Retinal pigment epithelial cell (primary cell): ENCODE results near the gene CAND2.

ENCODE experiments used
- DNase-seq: peaks from one replicate; pipeline ENCODE4 v3.0.0-alpha.2; 2010; ENCODE audit warnings: low read depth
- H3K4me3 ChIP-seq: 2 replicates; pipeline ENCODE4 v1.5.1; 2011; ENCODE audit warnings: mild to moderate bottlenecking, low read length, control low read depth, moderate library complexity
- CTCF ChIP-seq: conservative IDR thresholded peaks from 2 replicates; pipeline ENCODE4 v1.5.1; 2011; ENCODE audit warnings: low read depth, low read length, control low read depth, inconsistent platforms

CAND2 gene

GRCh38 chr3:12807066-12807465 lies 10.6 kb downstream of the CAND2 start:
- TF ChIP-seq CTCF, result no peak
- no peak overlapping the region for H3K4me3 ChIP-seq
- no peak for DNase-seq

- TF ChIP-seq CTCF, result no peak
- no peak overlapping the region for H3K4me3 ChIP-seq
Observed at GRCh38 chr3:12807601-12808359, 11.3 kb downstream of the CAND2 start.

GRCh38 chr3:12808587-12808986 lies 12.1 kb downstream of the CAND2 start:
- no peak overlapping the region for H3K4me3 ChIP-seq
- DNase-seq, result no peak
- no peak for TF ChIP-seq CTCF

More at GRCh38 chr3:12807601-12808359, 11.3 kb downstream of the CAND2 start:
- DNase-seq, result no peak

- no peak for DNase-seq
- no peak overlapping the region for H3K4me3 ChIP-seq
- no peak for TF ChIP-seq CTCF
Observed at GRCh38 chr3:12809001-12809400, 12.5 kb downstream of the CAND2 start.

GRCh38 chr3:12809435-12809834 lies 13.0 kb downstream of the CAND2 start:
- DNase-seq, result no peak
- no peak for TF ChIP-seq CTCF
- H3K4me3 ChIP-seq, result peak overlapping the region; percentile 40

- peak overlapping the region; percentile 40 for H3K4me3 ChIP-seq
- peak; percentile 65 for DNase-seq
- TF ChIP-seq CTCF, result peak; percentile 63
Observed at GRCh38 chr3:12810013-12810780, 13.7 kb downstream of the CAND2 start.

GRCh38 chr3:12810961-12811360 lies 14.5 kb downstream of the CAND2 start:
- no peak for DNase-seq
- no peak overlapping the region for H3K4me3 ChIP-seq
- no peak for TF ChIP-seq CTCF
